Left ventricle myocardium inferior (tissue), 1 donor: Measurements from ENCODE around the gene CLRN3. TPM values are rescaled to one million over a fixed set of nuclear protein-coding genes. Genes with fewer than 3 reads are reported as not detected.

Source experiments
- DNase-seq: peaks from one replicate; pipeline ENCODE4 v3.0.0-alpha.2; 2020
- H3K27ac ChIP-seq: fragments of 200-600 bp; replicated peaks from 2 replicates; pipeline ENCODE4 v1.8.0; 2021
- H3K27me3 ChIP-seq: fragments of 200-600 bp; 2 replicates; pipeline ENCODE4 v1.8.0; 2021; ENCODE audit warnings: low read depth
- H3K36me3 ChIP-seq: fragments of 200-600 bp; 2 replicates; pipeline ENCODE4 v1.8.0; 2021
- H3K4me1 ChIP-seq: fragments of 200-600 bp; 2 replicates; pipeline ENCODE4 v1.8.0; 2021
- H3K4me3 ChIP-seq: fragments of 200-600 bp; 2 replicates; pipeline ENCODE4 v1.8.0; 2021; ENCODE audit warnings: mild to moderate bottlenecking, moderate library complexity
- H3K9me3 ChIP-seq: fragments of 200-600 bp; replicated peaks from 2 replicates; pipeline ENCODE4 v1.8.0; 2021
- CTCF ChIP-seq: fragments of 200-600 bp; IDR thresholded peaks from 2 replicates; pipeline ENCODE4 v1.8.0; 2021; ENCODE audit warnings: antibody characterized with exemption, mild to moderate bottlenecking, borderline replicate concordance
- intact Hi-C: fragments of 100-400 bp; cut with micrococcal nuclease; formaldehyde crosslinking; loops from one replicate; pipeline ENCODE4 v1.11.0; 2022
- total RNA-seq: library from RNA; stranded (reverse); fragmentation: NEBNext Ultra II Directional; extraction: Animal tissue kit (Norgen Biotek cat#: 25700); gene quantifications from one replicate; pipeline ENCODE4 v1.2.1, GENCODE V29; 2021
- donor health status: DM: no; HTN: yes; CAD: no; lungs with severe emphysema.

CLRN3 gene
- total RNA-seq, 1 donor from 2014 or later = not detected

GRCh38 chr10:127935071-127935561, 42.4 kb upstream of the CLRN3 start:
- peaks cover 9% of the 10 kb centered on the region for H3K36me3 ChIP-seq
- intact Hi-C loops = no loop called here
- H3K4me1 ChIP-seq = peaks cover 13% of the 10 kb centered on the region
- no peak for DNase-seq
- H3K4me3 ChIP-seq = no peak overlapping the region
- H3K27ac ChIP-seq = no peak overlapping the region
- no peaks in the 10 kb centered on the region for H3K27me3 ChIP-seq
- peaks cover 13% of the 10 kb centered on the region for H3K9me3 ChIP-seq
- TF ChIP-seq CTCF = no peak

GRCh38 chr10:127934383-127934782, 41.6 kb upstream of the CLRN3 start:
- intact Hi-C loops = no loop called here
- peaks cover 13% of the 10 kb centered on the region for H3K9me3 ChIP-seq
- H3K4me3 ChIP-seq = no peak overlapping the region
- no peak for DNase-seq
- peaks cover 9% of the 10 kb centered on the region for H3K36me3 ChIP-seq
- TF ChIP-seq CTCF = no peak
- no peaks in the 10 kb centered on the region for H3K27me3 ChIP-seq
- peaks cover 13% of the 10 kb centered on the region for H3K4me1 ChIP-seq
- no peak overlapping the region for H3K27ac ChIP-seq

DNA sequence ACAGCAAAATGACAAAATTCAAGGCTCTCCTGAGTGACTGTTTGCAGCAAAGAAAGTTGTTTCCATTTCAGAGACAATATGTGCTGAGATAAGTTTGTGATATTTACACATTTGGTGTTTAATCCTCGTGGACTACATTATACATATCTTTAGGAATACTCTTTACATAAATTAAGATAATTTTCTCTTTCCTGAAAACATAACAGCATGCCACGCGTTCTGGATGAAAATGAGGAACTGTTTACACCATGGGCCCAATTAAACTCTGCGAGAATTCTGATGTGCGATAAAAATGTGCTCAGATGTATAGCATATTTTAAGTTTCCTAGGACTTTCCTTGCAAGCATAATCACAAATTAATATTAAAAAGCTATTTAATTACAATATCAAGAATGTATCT, 40.5 kb upstream of the CLRN3 start:
- H3K27ac ChIP-seq = no peak overlapping the region
- peaks cover 15% of the 10 kb centered on the region for H3K4me1 ChIP-seq
- H3K4me3 ChIP-seq = no peak overlapping the region
- peaks cover 9% of the 10 kb centered on the region for H3K36me3 ChIP-seq
- intact Hi-C loops = no loop called here
- no peak for TF ChIP-seq CTCF
- H3K9me3 ChIP-seq = peaks cover 13% of the 10 kb centered on the region
- no peak for DNase-seq
- H3K27me3 ChIP-seq = no peaks in the 10 kb centered on the region

GRCh38 chr10:127932521-127933270, 40.0 kb upstream of the CLRN3 start:
- peaks cover 15% of the 10 kb centered on the region for H3K4me1 ChIP-seq
- no peaks in the 10 kb centered on the region for H3K27me3 ChIP-seq
- peaks cover 9% of the 10 kb centered on the region for H3K36me3 ChIP-seq
- H3K4me3 ChIP-seq = no peak overlapping the region
- no peak for DNase-seq
- no peak for TF ChIP-seq CTCF
- no peak overlapping the region for H3K27ac ChIP-seq
- intact Hi-C loops = no loop called here
- peaks cover 13% of the 10 kb centered on the region for H3K9me3 ChIP-seq

- DNase-seq = no peak
- Histone ChIP-seq H3K9me3 (peaks cover 12% of the 10 kb centered on the region), H3K36me3 (peaks cover 9% of the 10 kb centered on the region), H3K27me3 (no peaks in the 10 kb centered on the region), H3K4me3 (no peak overlapping the region), H3K4me1 (peaks cover 43% of the 10 kb centered on the region), H3K27ac (no peak overlapping the region)
- intact Hi-C loops = no loop called here
- no peak for TF ChIP-seq CTCF
These were observed 35.5 kb upstream of the CLRN3 start for GRCh38 chr10:127928021-127928806.
